ENCODE results near the gene TMEM163.

GRCh38 chr2:134739879-134740301 is 21.1 kb upstream of the TMEM163 start:
- TF ChIP-seq CTCF (IDR thresholded peaks at IDR 0.05) (no peak), POLR2A (IDR thresholded peaks at IDR 0.05) (no peak)
